SK-N-SH (cell line): ENCODE measurements around the gene FOXN4. TPM values are rescaled to one million over a fixed set of nuclear protein-coding genes. Genes with fewer than 3 reads are reported as not detected.

ENCODE experiments used
- CTCF ChIA-PET: fragments of 300-600, 350-600 bp; formaldehyde crosslinking; extraction: SDS; loops from one replicate; lab custom pipeline; 2021; lab: Yijun Ruan, JAX
- POLR2A ChIA-PET: fragments of 350-600 bp; sonication (Branson Sonifier 250); formaldehyde crosslinking; extraction: SDS; loops from one replicate; lab custom pipeline; 2020; ENCODE audit warnings: antibody characterized with exemption, inconsistent platforms; lab: Yijun Ruan, JAX
- DNase-seq: peaks from one replicate; pipeline ENCODE4 v3.0.0; 2012
- H2AFZ ChIP-seq: fragments of 200-600 bp; sonication (generic); 2 replicates; pipeline ENCODE4 v1.8.1; 2016; ENCODE audit warnings: antibody characterized with exemption, mild to moderate bottlenecking, low read depth
- H3F3A ChIP-seq: fragments of 200-600 bp; sonication (generic); replicated peaks from 2 replicates; pipeline ENCODE3; 2016; ENCODE audit warnings: antibody characterized with exemption, mild to moderate bottlenecking; ENCODE audit not compliant: insufficient read depth
- H3K27ac ChIP-seq, 2 experiments: fragments of 200-500 bp in 1 of 2; fragments of 200-600 bp in 1 of 2; sonication (Bioruptor generic) in 1 of 2; sonication (generic), shearing (Covaris generic) in 1 of 2; 2 replicates each; pipeline versions ENCODE4 v1.5.1 to v1.6.1; 2014 to 2016; ENCODE audit warnings: low read depth in 2 of 2, inconsistent platforms in 1 of 2, low read length in 1 of 2, mild to moderate bottlenecking in 1 of 2, mixed read lengths in 1 of 2
- H3K27me3 ChIP-seq: fragments of 200-600 bp; sonication (generic), shearing (Covaris generic); 2 replicates; pipeline ENCODE4 v1.6.1; 2016; ENCODE audit warnings: mixed run types; ENCODE audit not compliant: insufficient read depth
- H3K36me3 ChIP-seq, 2 experiments: fragments of 200-500 bp in 1 of 2; fragments of 200-600 bp in 1 of 2; sonication (Bioruptor generic) in 1 of 2; sonication (generic) in 1 of 2; replicated peaks in 1 of 2; 2 replicates each; pipeline versions ENCODE3 to v1.5.1; 2014 to 2016; ENCODE audit warnings: low read length in 1 of 2, mild to moderate bottlenecking in 1 of 2; ENCODE audit not compliant: insufficient read depth in 2 of 2, control insufficient read depth in 1 of 2
- H3K4me1 ChIP-seq, 2 experiments: fragments of 200-500 bp in 1 of 2; fragments of 200-600 bp in 1 of 2; sonication (Bioruptor generic) in 1 of 2; sonication (generic), shearing (Covaris generic) in 1 of 2; 2 replicates each; pipeline versions ENCODE4 v1.5.1 to v1.6.1; 2014 to 2016; ENCODE audit warnings: low read depth in 1 of 2, low read length in 1 of 2, mixed run types in 1 of 2; ENCODE audit not compliant: insufficient read depth in 2 of 2, control insufficient read depth in 1 of 2
- H3K4me2 ChIP-seq: fragments of 200-600 bp; sonication (generic), shearing (Covaris generic); 2 replicates; pipeline ENCODE4 v1.6.1; 2017; ENCODE audit warnings: mixed run types
- H3K4me3 ChIP-seq, 2 experiments: fragments of 200-500 bp in 1 of 2; fragments of 200-600 bp in 1 of 2; sonication (Bioruptor generic) in 1 of 2; sonication (generic), shearing (Covaris generic) in 1 of 2; 2 replicates each; pipeline versions ENCODE4 v1.5.1 to v1.8.1; 2014 to 2016; ENCODE audit warnings: low read depth in 2 of 2, inconsistent platforms in 1 of 2, low read length in 1 of 2, mild to moderate bottlenecking in 1 of 2, mixed read lengths in 1 of 2, moderate library complexity in 1 of 2
- H3K79me2 ChIP-seq: fragments of 200-600 bp; sonication (generic); 2 replicates; pipeline ENCODE4 v1.8.1; 2017; ENCODE audit warnings: mild to moderate bottlenecking; ENCODE audit not compliant: insufficient read depth
- H3K9ac ChIP-seq: fragments of 200-600 bp; sonication (generic); 2 replicates; pipeline ENCODE4 v1.6.1; 2017; ENCODE audit warnings: mixed run types
- H3K9me2 ChIP-seq: fragments of 200-600 bp; sonication (generic); 2 replicates; pipeline ENCODE4 v1.6.1; 2017; ENCODE audit warnings: mixed run types
- H3K9me3 ChIP-seq: fragments of 200-600 bp; sonication (generic); 2 replicates; pipeline ENCODE4 v1.6.1; 2017; ENCODE audit warnings: mixed run types, mild to moderate bottlenecking, moderate library complexity
- H4K20me1 ChIP-seq: fragments of 200-600 bp; sonication (generic); 2 replicates; pipeline ENCODE4 v1.6.1; 2017; ENCODE audit warnings: mild to moderate bottlenecking, mixed run types; ENCODE audit not compliant: insufficient read depth
- CHD2 ChIP-seq: fragments of 150-350 bp; IDR thresholded peaks from 2 replicates; pipeline ENCODE4 v1.6.1; 2018; ENCODE audit warnings: low read length; ENCODE audit not compliant: partially characterized antibody
- EZH2phosphoT487 ChIP-seq: fragments of 200-600 bp; sonication (generic); IDR thresholded peaks from 2 replicates; pipeline ENCODE4 v1.6.1; 2017; ENCODE audit warnings: low read depth, mixed run types, mild to moderate bottlenecking, antibody characterized with exemption, moderate library complexity, borderline replicate concordance
- FOXM1 ChIP-seq: IDR thresholded peaks from 2 replicates; pipeline ENCODE4 v1.4.0; 2012; ENCODE audit warnings: low read depth, mild to moderate bottlenecking
- GABPA ChIP-seq: IDR thresholded peaks from 2 replicates; pipeline ENCODE4 v1.4.0; 2012; ENCODE audit warnings: low read depth, mild to moderate bottlenecking
- GATA2 ChIP-seq: sonication (generic); formaldehyde crosslinking; IDR thresholded peaks from 2 replicates; pipeline ENCODE4 v1.5.0; 2020; ENCODE audit warnings: mild to moderate bottlenecking, missing genetic modification reagents
- MEF2A ChIP-seq: IDR thresholded peaks from 2 replicates; pipeline ENCODE4 v1.4.0; 2012; ENCODE audit warnings: low read depth, borderline replicate concordance
- NFIC ChIP-seq: IDR thresholded peaks from 2 replicates; pipeline ENCODE4 v1.4.0; 2012; ENCODE audit warnings: borderline replicate concordance
- NRF1 ChIP-seq: IDR thresholded peaks from 2 replicates; pipeline ENCODE4 v1.6.1; 2012; ENCODE audit warnings: low read depth, mild to moderate bottlenecking, low read length
- POLR2AphosphoS5 ChIP-seq: IDR thresholded peaks from 2 replicates; pipeline ENCODE4 v1.6.1; 2012; ENCODE audit warnings: low read depth, low read length
- RXRA ChIP-seq: IDR thresholded peaks from 2 replicates; pipeline ENCODE4 v1.4.0; 2012; ENCODE audit warnings: low read depth, mild to moderate bottlenecking, borderline replicate concordance
- SIN3A ChIP-seq: IDR thresholded peaks from 2 replicates; pipeline ENCODE4 v1.6.1; 2012; ENCODE audit warnings: low read depth, mild to moderate bottlenecking, low read length, moderate library complexity, borderline replicate concordance
- SMC3 ChIP-seq: IDR thresholded peaks from 2 replicates; pipeline ENCODE4 v1.6.1; 2012; ENCODE audit warnings: low read depth, low read length, improper control_type of control experiment
- WGBS: methylation state at CpG from one replicate; pipeline ENCODE4 v1.1.6; 2017; ENCODE audit warnings: low lambda C conversion rate; 5-methylcytosine and 5-hydroxymethylcytosine counted together
- polyA plus RNA-seq, 3 experiments: library from polyadenylated mRNA; depleted of rRNA; stranded (reverse); fragments of >200 nt; gene quantifications; 2 replicates each; pipeline ENCODE4 v1.2.3, GENCODE V29; 2012
- TF ChIP-seq, protein P1 (sequence below): IDR thresholded peaks from 2 replicates; pipeline ENCODE4 v1.6.1; 2012; ENCODE audit warnings: mild to moderate bottlenecking, low read depth, low read length, moderate library complexity
- TF ChIP-seq, protein P2 (sequence below): IDR thresholded peaks from 2 replicates; pipeline ENCODE4 v1.4.0; 2012; ENCODE audit warnings: low read depth
- TF ChIP-seq, protein P3 (sequence below): fragments of 150-350 bp; IDR thresholded peaks from 2 replicates; pipeline ENCODE4 v1.6.1; 2016; ENCODE audit warnings: mild to moderate bottlenecking, low read depth, low read length
- TF ChIP-seq, protein P4 (sequence below): IDR thresholded peaks from 2 replicates; pipeline ENCODE4 v1.4.0; 2012; ENCODE audit warnings: low read depth, borderline replicate concordance
- TF ChIP-seq, protein P5 (sequence below): fragments of 200-600 bp; sonication (generic); IDR thresholded peaks from 2 replicates; pipeline ENCODE4 v1.6.1; 2017; ENCODE audit warnings: antibody characterized with exemption, mild to moderate bottlenecking, moderate library complexity

FOXN4 gene
- polyA plus RNA-seq, 1 of the 3 experiments (the other 2 are of a cell fraction): 0.10 TPM

DNA sequence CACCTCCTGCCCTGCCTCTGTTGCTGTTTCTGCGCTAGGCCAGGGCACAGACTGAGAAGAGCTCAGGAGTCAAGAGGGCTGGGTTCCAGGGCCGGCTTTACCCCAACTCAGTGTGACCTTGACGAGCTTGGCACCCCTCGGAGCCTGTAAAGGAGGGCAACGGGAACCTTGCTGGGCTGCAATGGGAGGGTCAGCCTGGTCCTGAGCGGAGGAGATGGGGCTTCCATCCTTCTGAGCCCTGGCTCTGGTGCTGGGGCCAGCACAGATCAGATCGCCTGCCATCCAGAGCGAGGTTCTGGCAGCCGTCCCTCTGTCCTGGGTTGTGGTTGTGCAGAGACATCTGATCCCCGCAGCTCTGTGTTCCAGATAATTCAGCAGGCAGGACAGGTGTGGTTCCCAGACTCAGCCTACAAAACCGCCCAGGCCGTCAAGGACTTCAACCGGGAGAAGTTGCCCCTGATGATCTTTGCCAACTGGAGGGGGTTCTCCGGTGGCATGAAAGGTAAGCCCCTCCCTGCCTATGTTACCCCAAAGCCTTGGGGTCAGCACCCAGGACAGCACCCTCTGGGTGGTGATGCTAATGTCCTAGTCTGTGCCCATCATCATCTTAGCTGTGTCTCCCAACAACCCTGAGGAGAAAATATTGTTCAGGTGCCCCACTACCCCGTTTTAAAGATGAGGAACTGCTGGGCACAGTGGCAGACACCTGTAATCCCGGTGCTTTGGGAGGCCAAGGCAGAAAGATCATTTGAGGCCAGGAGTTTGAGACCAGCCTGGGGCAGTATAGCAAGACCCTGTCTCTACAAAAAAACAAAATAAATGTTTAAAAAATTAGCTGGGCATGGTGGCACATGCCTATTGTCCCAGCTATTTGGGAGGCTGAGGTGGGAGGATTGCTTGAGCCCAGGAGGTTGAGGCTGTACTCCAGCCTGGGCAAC lies 50.2 kb downstream of the FOXN4 start:
- Histone ChIP-seq H3K27ac (no peak overlapping the region), H4K20me1 (no peaks in the 10 kb centered on the region)
- CTCF ChIA-PET: interaction anchor here (0.8 to 2.8 kb wide), 5 partner anchors 127 to 147 kb away, joined by 3 to 13 read pairs (median 4); no protein-coding TSS in a partner anchor
- no peak for DNase-seq
- no peak for TF ChIP-seq SMC3
- TF ChIP-seq, protein P1, sequence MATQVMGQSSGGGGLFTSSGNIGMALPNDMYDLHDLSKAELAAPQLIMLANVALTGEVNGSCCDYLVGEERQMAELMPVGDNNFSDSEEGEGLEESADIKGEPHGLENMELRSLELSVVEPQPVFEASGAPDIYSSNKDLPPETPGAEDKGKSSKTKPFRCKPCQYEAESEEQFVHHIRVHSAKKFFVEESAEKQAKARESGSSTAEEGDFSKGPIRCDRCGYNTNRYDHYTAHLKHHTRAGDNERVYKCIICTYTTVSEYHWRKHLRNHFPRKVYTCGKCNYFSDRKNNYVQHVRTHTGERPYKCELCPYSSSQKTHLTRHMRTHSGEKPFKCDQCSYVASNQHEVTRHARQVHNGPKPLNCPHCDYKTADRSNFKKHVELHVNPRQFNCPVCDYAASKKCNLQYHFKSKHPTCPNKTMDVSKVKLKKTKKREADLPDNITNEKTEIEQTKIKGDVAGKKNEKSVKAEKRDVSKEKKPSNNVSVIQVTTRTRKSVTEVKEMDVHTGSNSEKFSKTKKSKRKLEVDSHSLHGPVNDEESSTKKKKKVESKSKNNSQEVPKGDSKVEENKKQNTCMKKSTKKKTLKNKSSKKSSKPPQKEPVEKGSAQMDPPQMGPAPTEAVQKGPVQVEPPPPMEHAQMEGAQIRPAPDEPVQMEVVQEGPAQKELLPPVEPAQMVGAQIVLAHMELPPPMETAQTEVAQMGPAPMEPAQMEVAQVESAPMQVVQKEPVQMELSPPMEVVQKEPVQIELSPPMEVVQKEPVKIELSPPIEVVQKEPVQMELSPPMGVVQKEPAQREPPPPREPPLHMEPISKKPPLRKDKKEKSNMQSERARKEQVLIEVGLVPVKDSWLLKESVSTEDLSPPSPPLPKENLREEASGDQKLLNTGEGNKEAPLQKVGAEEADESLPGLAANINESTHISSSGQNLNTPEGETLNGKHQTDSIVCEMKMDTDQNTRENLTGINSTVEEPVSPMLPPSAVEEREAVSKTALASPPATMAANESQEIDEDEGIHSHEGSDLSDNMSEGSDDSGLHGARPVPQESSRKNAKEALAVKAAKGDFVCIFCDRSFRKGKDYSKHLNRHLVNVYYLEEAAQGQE: peak; percentile 87
- TF ChIP-seq, all 33 proteins: peak for 1
- no peak overlapping the region for H3K4me2 ChIP-seq
- H3F3A ChIP-seq: no peaks in the 10 kb centered on the region
- no peak overlapping the region for H3K4me3 ChIP-seq
- peaks cover 0 to 4% of the 10 kb centered on the region in 2 experiments for H3K36me3 ChIP-seq
- no peaks in the 10 kb centered on the region for H3K9me3 ChIP-seq
- H3K79me2 ChIP-seq: no peaks in the 10 kb centered on the region
- no peak overlapping the region for H3K9ac ChIP-seq
- no peak overlapping the region for H2AFZ ChIP-seq
- POLR2A ChIA-PET: no interaction called here
- no peaks in the 10 kb centered on the region for H3K27me3 ChIP-seq
- no peaks in the 10 kb centered on the region for H3K9me2 ChIP-seq
- 78% methylated on average over 12 of the region's 16 CpGs for WGBS
- no peaks in the 10 kb centered on the region for H3K4me1 ChIP-seq

DNA sequence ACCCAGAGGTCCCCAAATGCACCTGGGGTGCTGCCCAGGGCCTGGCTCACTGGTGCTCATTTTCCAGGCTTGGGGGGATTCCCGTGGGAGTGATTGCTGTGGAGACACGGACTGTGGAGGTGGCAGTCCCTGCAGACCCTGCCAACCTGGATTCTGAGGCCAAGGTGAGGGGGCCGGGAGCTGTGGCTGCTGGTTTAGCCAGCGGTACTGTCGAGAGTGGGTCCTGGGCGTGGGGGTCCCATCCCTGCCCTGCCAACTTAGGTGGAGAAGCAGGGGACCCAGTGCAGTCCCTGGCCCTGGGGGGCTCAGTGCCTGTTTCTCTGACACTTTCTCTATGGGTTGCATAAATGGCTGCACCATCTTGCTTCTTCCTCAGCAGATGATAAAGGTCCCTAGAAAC lies 50.9 kb downstream of the FOXN4 start:
- Histone ChIP-seq H3K36me3 (peaks cover 0 to 2% of the 10 kb centered on the region in 2 experiments), H4K20me1 (no peaks in the 10 kb centered on the region), H2AFZ (no peak overlapping the region), H3K27me3 (no peaks in the 10 kb centered on the region), H3K4me3 (no peak overlapping the region), H3K4me2 (no peak overlapping the region), H3K9me2 (no peaks in the 10 kb centered on the region), H3F3A (no peaks in the 10 kb centered on the region), H3K9me3 (no peaks in the 10 kb centered on the region), H3K27ac (no peak overlapping the region), H3K9ac (no peak overlapping the region), H3K79me2 (no peaks in the 10 kb centered on the region), H3K4me1 (no peaks in the 10 kb centered on the region)
- CTCF ChIA-PET: interaction anchor here (1.0 to 2.8 kb wide), 4 partner anchors 127 to 135 kb away, joined by 3 to 13 read pairs (median 7); no protein-coding TSS in a partner anchor
- POLR2A ChIA-PET: no interaction called here
- TF ChIP-seq EZH2phosphoT487 (no peak), SIN3A (no peak), NRF1 (no peak), FOXM1 (no peak), RXRA (no peak), GATA2 (CRISPR knock-in tag) (no peak), MEF2A (no peak), POLR2AphosphoS5 (no peak), GABPA (no peak), NFIC (no peak), CHD2 (no peak)
- TF ChIP-seq, protein P2, sequence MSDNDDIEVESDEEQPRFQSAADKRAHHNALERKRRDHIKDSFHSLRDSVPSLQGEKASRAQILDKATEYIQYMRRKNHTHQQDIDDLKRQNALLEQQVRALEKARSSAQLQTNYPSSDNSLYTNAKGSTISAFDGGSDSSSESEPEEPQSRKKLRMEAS: no peak
- TF ChIP-seq, protein P3, sequence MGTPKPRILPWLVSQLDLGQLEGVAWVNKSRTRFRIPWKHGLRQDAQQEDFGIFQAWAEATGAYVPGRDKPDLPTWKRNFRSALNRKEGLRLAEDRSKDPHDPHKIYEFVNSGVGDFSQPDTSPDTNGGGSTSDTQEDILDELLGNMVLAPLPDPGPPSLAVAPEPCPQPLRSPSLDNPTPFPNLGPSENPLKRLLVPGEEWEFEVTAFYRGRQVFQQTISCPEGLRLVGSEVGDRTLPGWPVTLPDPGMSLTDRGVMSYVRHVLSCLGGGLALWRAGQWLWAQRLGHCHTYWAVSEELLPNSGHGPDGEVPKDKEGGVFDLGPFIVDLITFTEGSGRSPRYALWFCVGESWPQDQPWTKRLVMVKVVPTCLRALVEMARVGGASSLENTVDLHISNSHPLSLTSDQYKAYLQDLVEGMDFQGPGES: no peak
- TF ChIP-seq, protein P4, sequence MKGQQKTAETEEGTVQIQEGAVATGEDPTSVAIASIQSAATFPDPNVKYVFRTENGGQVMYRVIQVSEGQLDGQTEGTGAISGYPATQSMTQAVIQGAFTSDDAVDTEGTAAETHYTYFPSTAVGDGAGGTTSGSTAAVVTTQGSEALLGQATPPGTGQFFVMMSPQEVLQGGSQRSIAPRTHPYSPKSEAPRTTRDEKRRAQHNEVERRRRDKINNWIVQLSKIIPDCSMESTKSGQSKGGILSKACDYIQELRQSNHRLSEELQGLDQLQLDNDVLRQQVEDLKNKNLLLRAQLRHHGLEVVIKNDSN: no peak
- TF ChIP-seq, protein P5, sequence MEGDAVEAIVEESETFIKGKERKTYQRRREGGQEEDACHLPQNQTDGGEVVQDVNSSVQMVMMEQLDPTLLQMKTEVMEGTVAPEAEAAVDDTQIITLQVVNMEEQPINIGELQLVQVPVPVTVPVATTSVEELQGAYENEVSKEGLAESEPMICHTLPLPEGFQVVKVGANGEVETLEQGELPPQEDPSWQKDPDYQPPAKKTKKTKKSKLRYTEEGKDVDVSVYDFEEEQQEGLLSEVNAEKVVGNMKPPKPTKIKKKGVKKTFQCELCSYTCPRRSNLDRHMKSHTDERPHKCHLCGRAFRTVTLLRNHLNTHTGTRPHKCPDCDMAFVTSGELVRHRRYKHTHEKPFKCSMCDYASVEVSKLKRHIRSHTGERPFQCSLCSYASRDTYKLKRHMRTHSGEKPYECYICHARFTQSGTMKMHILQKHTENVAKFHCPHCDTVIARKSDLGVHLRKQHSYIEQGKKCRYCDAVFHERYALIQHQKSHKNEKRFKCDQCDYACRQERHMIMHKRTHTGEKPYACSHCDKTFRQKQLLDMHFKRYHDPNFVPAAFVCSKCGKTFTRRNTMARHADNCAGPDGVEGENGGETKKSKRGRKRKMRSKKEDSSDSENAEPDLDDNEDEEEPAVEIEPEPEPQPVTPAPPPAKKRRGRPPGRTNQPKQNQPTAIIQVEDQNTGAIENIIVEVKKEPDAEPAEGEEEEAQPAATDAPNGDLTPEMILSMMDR: no peak
- 70% methylated on average over 2 of the region's 6 CpGs for WGBS
- no peak for DNase-seq
